ENCODE measurements around the gene SMG5.
"Not testable (repeated sequence)": the region's sequence is repeated elsewhere in the genome, so short reads cannot be mapped to it uniquely, and the experiment has no call there.

Gene SMG5

DNA sequence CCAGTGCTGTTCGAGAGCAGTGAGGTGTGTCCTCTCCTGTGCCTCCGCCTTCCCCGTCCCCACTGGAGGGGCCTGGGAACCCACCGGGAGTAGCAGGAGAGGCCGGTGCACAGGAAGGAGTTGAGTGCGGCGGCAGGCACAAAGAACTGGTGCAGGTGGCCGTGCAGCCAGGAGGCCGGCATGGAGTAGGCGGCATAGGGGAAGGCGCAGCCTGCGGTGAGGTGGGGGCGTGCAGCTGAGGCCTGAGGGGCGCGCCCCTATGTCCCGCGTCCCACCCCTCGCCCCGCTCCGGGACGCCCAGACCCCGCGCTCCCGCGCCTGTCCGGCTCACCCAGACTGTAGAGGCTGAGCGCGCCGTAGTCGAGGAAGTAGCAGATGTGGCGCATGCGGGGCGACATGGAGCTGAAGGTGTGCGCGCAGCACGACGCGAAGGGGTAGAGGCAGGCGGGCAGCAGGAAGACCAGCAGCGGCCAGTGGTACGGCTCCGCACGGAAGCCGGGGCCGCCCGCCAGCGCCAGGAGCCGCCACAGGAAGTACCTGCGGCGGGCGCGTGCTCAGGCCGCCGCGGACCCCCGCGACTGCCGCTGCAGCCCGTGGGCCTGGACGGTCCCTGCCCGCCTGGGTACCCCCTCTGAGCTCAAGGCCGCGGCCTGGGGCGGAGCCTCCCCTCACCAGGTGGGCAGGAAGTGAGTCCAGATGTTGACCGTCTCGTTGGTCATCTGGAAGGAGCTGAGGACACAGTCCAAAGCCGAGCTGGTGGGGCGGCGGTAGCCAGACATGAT lies 37.0 kb downstream of the SMG5 start:
- no peak for DNase-seq (ENCODE audit: low read depth)

DNA sequence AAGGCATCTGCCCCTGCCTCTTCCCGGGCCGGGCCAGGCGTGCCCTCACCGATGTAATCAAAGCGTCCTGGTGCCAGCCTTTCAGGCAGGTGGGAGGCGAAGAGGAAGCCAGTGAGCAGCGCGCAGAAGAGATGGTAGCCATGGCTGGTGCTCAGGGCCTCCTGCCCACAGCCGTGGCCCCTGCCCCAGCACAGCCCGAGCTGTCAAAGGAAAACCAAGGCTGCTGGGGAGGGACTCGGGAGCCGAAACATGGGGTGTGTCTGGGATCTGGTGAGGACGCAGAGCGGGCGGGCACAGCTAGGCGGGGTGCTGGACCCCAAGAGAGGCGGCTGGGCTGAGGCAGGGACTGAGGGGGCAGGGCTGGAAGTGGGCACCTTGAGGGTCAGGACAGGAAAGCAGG lies 37.9 kb downstream of the SMG5 start:
- DNase-seq (ENCODE audit: low read depth), result no peak

GRCh38 chr1:156244126-156244525 lies 38.5 kb downstream of the SMG5 start:
- DNase-seq (ENCODE audit: low read depth), result no peak

GRCh38 chr1:156242738-156243137 lies 39.9 kb downstream of the SMG5 start:
- no peak for DNase-seq (ENCODE audit: low read depth)

- DNase-seq (ENCODE audit: low read depth), result no peak
These were observed 40.7 kb downstream of the SMG5 start, which contains the start of gene BGLAP for GRCh38 chr1:156241926-156242325. BGLAP (plus strand) TSS chr1:156242184; CDS start chr1:156242232, 48 bp downstream.

- DNase-seq (ENCODE audit: low read depth), result no peak
These were observed 41.3 kb downstream of the SMG5 start for GRCh38 chr1:156241311-156241811.

GRCh38 chr1:156238248-156238647 lies 44.4 kb downstream of the SMG5 start:
- DNase-seq (ENCODE audit: low read depth), result no peak

- no peak for DNase-seq (ENCODE audit: low read depth)
These were observed 46.5 kb downstream of the SMG5 start for GRCh38 chr1:156236164-156236563.

DNA sequence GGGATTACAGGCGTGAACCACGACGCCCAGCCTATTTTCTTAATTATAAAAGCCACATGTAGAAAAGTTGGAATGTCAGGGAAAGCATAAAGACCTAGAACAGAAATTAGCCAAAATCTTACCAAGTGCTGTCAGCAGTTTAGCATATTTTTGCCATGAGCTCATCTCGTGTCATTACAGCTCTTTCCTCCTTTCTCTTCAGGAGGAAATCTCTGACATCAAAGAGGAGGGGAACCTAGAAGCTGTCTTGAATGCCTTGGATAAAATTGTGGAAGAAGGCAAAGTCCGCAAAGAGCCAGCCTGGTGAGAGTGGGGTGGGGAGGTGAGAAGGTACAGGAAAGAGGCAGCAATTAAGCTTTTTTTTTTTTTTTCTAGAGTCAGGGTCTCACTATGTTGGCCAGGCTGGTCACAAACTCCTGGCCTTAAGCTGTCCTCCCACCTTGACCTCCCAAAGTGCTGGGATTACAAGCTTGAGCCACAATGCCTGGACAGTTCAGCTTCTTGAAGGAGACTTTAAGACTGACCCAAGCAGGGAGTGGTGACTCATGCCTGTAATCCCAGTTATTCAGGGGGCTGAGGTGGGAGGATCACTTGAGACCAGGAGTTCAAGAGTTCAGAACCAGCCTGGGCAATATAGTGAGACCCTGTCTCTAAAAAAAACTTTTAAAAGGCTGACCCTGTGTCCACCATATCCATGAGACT lies 49.0 kb downstream of the SMG5 start:
- DNase-seq (ENCODE audit: low read depth), result no peak

- DNase-seq (ENCODE audit: low read depth), result no peak
These were observed 50.3 kb downstream of the SMG5 start for GRCh38 chr1:156232201-156232894.

GRCh38 chr1:156230473-156230837 lies 52.2 kb downstream of the SMG5 start:
- DNase-seq (ENCODE audit: low read depth), result no peak

DNA sequence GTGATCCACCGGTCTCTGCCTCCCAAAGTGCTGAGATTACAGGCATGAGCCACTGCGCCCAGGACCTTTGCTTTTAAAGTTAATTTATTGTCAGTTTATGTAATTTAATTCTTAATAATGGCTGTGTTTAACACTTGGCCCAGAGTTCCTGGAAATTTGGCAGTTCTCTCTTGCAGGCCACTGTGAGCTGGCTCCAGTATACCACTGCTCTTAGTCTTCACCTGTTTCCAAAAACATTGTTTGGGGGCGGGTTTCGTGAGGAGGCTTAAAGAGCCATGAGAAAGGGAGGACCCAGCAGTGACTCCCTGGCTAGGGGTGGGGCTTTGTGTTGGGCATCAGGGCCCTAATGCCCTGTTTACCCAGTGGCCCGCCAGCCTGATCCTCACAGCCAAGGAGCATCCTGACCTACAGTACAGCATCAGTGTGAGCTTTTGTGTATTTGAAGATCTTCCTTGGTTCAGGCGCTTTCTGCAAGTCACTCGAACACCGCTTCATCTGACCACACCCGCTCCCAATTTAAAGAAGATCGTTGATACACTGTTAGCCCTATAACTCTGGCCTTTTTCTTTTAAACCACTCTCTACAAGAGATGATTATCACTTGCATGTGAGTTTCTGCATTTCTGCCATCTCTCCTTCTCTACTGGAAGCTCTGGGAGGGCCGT lies 52.7 kb downstream of the SMG5 start:
- no peak for DNase-seq (ENCODE audit: low read depth)

DNA sequence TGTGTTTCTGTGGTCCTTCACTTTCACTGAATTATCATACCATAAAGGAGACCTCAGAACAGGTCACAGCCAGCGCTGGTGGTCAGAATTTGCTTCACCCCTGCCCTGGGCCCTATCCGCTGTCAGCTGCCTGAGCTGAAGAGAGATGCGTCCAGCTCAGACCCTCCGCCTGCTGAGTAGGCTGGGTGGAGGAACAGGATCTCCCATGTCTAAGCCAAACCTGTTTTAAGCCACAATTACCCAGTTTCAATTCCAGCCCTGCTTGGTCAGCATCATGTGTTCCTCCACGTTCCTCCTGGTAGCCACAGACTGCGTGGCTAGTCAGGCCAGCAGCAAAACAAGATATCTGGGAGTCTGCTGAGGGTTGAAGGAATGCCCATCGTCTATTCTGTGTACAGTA lies 54.1 kb downstream of the SMG5 start:
- no peak for DNase-seq (ENCODE audit: low read depth)

- DNase-seq (ENCODE audit: low read depth), result no peak
These were observed 55.8 kb downstream of the SMG5 start for GRCh38 chr1:156226782-156227181.

DNA sequence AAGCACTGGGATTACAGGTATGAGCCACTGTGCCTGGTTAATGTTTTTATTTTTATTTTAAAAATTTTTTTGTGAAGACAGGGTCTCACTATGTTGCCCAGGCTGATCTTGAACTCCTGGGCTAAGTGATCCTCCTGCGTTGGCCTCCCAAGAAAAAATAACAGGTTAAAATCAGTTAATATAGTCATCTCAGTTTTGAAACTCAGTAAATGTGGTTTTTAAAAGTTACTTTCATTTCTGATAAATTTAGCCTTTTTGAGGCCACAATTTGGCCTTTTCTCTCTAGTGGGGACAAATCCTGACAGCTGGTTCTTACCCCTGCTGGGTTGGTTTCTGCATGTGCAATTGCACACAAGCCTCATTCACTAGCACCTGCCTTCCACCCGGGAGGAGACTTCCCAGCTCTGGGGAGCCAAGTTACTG lies 56.5 kb downstream of the SMG5 start:
- no peak for DNase-seq (ENCODE audit: low read depth)

GRCh38 chr1:156225677-156226014 lies 57.0 kb downstream of the SMG5 start:
- no peak for DNase-seq (ENCODE audit: low read depth)

- DNase-seq (ENCODE audit: low read depth), result no peak
These were observed 60.5 kb downstream of the SMG5 start for GRCh38 chr1:156221986-156222692.

DNA sequence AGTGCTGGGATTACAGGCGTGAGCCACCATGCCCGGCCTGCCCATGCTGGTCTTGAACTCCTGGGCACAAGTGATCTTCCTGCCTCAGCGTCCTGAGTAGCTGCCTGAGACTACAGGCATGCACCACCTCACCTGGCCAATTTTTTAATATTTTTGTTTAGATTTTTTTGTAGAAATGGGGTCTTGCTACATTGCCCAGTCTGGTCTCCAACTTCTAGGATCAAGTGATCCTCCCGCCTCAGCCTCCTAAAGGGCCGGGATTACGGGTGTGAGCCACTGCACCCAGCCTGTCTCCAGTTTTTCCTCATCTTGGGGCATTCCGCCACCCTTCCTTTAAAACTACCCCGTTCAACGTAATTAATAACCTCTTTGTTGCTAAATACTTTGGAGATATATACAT lies 62.4 kb downstream of the SMG5 start:
- no peak for DNase-seq (ENCODE audit: low read depth)

DNA sequence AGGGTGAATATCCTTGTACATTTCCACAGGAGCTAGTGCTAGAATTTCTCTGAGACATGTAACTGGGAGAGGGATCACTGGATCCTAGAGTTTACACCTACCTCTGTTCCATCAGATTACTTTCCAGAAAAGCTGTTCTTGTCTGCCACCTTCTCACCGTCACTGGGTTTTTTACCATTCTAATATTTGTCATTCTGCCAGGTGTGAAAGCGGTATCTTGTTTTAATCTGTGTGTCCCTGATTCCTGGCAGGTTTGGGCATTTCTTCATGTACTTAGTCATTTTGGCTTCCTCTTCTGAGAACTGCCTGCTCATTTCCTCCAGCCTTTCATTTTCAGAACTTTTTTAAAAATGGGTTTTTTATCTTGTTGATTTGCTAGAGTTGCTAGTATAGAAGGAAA lies 64.8 kb downstream of the SMG5 start:
- DNase-seq (ENCODE audit: low read depth), result no peak

DNA sequence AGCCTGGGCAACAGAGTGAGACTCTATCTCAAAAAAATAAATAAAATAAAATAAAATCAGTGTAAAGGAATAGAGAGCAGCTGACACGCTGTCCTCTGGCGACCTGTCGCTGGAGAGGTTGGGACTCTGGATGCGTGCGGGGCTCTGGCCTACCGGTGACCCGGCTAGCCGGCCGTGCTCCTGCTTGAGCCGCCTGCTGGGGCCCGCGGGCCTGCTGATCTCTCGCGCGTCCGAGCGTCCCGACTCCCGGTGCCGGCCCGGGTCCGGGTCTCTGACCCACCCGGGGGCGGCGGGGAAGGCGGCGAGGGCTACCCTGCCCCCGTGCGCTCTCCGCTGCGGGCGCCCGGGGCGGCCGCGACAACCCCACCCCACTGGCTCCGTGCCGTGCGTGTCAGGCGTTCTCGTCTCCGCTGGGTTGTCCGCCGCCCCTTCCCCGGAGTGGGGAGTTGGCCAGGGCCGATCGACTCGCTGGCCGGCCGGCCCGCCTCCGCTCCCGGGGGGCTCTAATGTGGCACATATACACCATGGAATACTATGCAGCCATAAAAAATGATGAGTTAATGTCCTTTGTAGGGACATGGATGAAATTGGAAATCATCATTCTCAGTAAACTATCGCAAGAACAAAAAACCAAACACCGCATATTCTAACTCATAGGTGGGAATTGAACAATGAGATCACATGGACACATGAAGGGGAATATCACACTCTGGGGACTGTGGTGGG lies 66.1 kb downstream of the SMG5 start:
- not testable (repeated sequence) for DNase-seq (ENCODE audit: low read depth)

Measured in stimulated activated CD8-positive, alpha-beta memory T cell treated with anti-CD3 and anti-CD28 coated beads, Interleukin-15, amount 100 ng/mL, for 24 hours (primary cell).